Nephron (organoid): ENCODE results near the gene PAK1.

Experiments
- H3K27ac Mint-ChIP-seq, 3 experiments: 2 replicates each; pipeline ENCODE4 v1.8.0; 2020; ENCODE audit warnings: mixed read lengths in 3 of 3, mild to moderate bottlenecking in 2 of 3, moderate library complexity in 1 of 3
- H3K27me3 Mint-ChIP-seq: 2 replicates; pipeline ENCODE4 v1.8.0; 2021; ENCODE audit warnings: low read depth, mild to moderate bottlenecking, moderate library complexity, mixed read lengths
- H3K36me3 Mint-ChIP-seq: 2 replicates; pipeline ENCODE4 v1.8.0; 2020; ENCODE audit warnings: low read depth, mixed read lengths
- H3K4me1 Mint-ChIP-seq: 2 replicates; pipeline ENCODE4 v1.8.0; 2020; ENCODE audit warnings: mixed read lengths
- H3K4me3 Mint-ChIP-seq, 3 experiments: 2 replicates each; pipeline ENCODE4 v1.8.0; 2020; ENCODE audit warnings: mild to moderate bottlenecking in 3 of 3, mixed read lengths in 3 of 3, moderate library complexity in 2 of 3
- H3K9me3 Mint-ChIP-seq: 2 replicates; pipeline ENCODE4 v1.8.0; 2020; ENCODE audit warnings: mixed read lengths
- TF ChIP-seq, protein P1 (sequence below), 3 experiments: fragments of 200-600 bp; sonication (generic); IDR thresholded peaks; one replicate each; pipeline ENCODE4 v1.5.0; 2021; ENCODE audit warnings: antibody characterized with exemption in 3 of 3; ENCODE audit not compliant: unreplicated experiment in 3 of 3

Gene PAK1

DNA sequence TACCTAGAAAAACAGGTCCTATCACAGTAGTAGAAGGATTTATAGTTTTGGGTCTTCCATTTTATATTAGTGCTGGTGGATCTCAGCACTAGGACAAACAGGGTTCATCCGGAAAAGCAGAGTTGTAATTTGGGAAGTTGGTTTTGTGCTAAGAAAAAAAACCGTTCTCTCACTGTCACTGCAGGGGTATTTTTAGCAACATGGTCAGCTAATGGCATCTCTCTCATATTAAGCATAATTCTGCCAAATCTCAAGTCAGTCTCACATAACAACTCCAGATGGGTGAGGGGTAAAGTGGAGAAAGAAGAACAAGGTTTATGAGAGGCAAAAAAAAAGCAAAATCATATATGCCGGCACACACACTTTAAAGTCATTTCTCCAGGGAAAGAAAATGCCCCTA, 120.8 kb downstream of the PAK1 start:
- no peaks in the 10 kb centered on the region for H3K27me3 Mint-ChIP-seq
- H3K4me1 Mint-ChIP-seq = peaks cover 11% of the 10 kb centered on the region
- H3K27ac Mint-ChIP-seq = no peak overlapping the region
- peaks cover 20% of the 10 kb centered on the region for H3K36me3 Mint-ChIP-seq
- no peaks in the 10 kb centered on the region for H3K9me3 Mint-ChIP-seq
- TF ChIP-seq, protein P1, sequence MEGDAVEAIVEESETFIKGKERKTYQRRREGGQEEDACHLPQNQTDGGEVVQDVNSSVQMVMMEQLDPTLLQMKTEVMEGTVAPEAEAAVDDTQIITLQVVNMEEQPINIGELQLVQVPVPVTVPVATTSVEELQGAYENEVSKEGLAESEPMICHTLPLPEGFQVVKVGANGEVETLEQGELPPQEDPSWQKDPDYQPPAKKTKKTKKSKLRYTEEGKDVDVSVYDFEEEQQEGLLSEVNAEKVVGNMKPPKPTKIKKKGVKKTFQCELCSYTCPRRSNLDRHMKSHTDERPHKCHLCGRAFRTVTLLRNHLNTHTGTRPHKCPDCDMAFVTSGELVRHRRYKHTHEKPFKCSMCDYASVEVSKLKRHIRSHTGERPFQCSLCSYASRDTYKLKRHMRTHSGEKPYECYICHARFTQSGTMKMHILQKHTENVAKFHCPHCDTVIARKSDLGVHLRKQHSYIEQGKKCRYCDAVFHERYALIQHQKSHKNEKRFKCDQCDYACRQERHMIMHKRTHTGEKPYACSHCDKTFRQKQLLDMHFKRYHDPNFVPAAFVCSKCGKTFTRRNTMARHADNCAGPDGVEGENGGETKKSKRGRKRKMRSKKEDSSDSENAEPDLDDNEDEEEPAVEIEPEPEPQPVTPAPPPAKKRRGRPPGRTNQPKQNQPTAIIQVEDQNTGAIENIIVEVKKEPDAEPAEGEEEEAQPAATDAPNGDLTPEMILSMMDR (IDR thresholded peaks at IDR 0.05; ENCODE audit: unreplicated experiment in 3 of 3) = no peak
- no peak overlapping the region for H3K4me3 Mint-ChIP-seq

DNA sequence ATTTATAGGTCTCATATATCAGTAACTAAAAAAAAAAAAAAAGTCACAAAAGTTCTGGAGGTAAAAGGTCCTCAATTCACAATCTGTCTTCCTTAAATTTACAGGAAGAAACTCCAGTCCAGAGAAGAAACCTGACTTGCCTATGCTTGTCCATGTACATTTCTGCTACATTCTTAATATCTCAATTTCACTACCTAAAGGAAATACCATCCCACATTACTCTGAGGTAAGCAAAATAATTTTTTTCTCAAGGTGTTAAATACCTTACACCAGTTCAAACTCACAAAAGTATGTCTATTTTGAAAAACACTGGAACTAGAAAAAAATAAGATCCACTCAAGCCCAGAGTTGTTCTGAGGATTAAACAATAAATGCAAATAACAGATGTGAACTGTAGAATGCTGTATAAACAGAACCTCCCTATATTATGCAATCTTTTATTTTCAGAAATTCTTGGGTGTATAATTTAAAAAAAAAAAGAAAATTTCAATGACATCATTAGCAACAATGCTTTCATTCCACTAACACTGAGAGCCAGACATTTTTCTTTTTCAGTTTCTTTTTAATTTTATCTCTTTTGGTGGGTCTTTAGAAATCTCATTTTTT, 122.5 kb downstream of the PAK1 start:
- Mint-ChIP-seq H3K36me3 (peaks cover 29% of the 10 kb centered on the region), H3K27ac (no peak overlapping the region), H3K9me3 (no peaks in the 10 kb centered on the region)

GRCh38 chr11:77347948-77348347, 125.9 kb downstream of the PAK1 start:
- Mint-ChIP-seq H3K4me3 (no peak overlapping the region), H3K9me3 (no peaks in the 10 kb centered on the region), H3K27me3 (no peaks in the 10 kb centered on the region), H3K36me3 (peaks cover 48% of the 10 kb centered on the region), H3K27ac (no peak overlapping the region), H3K4me1 (peaks cover 25% of the 10 kb centered on the region)
- TF ChIP-seq, protein P1 (IDR thresholded peaks at IDR 0.05; ENCODE audit: unreplicated experiment in 3 of 3) = no peak

More for the DNA sequence above, 122.5 kb downstream of the PAK1 start:
- Mint-ChIP-seq H3K4me3 (no peak overlapping the region), H3K4me1 (peaks cover 21% of the 10 kb centered on the region), H3K27me3 (no peaks in the 10 kb centered on the region)
- TF ChIP-seq, protein P1 (IDR thresholded peaks at IDR 0.05; ENCODE audit: unreplicated experiment in 3 of 3) = no peak

DNA sequence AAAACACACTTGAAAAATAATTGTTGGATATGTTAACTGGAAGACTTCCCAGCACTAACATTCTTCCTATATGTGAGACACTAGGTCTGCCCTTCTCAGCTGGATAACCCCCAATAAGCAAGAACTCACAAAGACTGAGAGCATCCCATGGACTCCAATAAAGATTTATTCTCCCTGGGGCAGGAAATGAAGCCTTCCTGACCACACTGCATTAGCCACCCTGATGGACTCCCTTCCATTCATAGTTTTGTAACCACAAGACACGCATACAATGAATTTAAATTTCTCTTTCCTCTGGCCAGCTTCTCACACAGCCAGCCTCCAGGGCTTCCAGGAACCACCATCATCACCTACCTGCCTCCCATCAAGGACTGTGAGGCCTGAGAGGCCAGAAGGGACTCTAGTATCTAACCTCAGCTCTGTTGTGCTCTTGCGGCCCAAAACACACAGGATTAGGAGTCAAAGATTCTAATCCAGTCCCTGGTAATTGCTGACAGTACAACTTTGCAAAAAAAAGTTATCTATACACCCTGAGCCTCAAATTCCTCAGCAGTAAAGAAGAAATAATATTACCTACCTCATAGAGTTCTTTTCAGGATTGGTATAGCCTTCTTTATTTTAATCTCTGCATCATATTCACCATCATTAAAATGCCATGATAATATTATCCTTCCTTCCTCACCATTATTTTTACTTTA, 126.8 kb downstream of the PAK1 start:
- no peaks in the 10 kb centered on the region for H3K9me3 Mint-ChIP-seq
- peaks cover 23% of the 10 kb centered on the region for H3K4me1 Mint-ChIP-seq
- no peaks in the 10 kb centered on the region for H3K27me3 Mint-ChIP-seq
- TF ChIP-seq, protein P1 (IDR thresholded peaks at IDR 0.05; ENCODE audit: unreplicated experiment in 3 of 3) = no peak
- no peak overlapping the region for H3K4me3 Mint-ChIP-seq
- H3K27ac Mint-ChIP-seq = no peak overlapping the region
- H3K36me3 Mint-ChIP-seq = peaks cover 53% of the 10 kb centered on the region

DNA sequence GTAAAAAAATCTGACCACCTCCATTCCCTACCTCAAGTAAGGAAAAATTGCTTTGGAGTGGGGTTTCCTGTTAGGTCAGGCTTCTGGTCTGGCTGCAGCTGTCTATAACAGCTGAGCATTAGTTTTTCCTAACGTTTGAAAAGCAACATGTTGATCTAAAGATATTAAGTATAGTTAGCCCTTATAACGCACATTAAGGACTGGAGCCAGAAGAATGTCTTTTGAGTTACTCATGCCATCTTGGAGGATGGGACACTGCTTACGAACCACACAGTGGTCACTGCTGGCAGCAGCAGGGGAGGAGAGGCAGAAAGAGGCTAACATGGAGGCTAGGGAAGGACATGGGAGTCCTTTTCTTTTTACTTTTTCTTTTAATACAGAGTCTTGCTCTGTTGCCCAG, 128.3 kb downstream of the PAK1 start:
- H3K9me3 Mint-ChIP-seq = no peaks in the 10 kb centered on the region

More for the DNA sequence above, 128.3 kb downstream of the PAK1 start:
- Mint-ChIP-seq H3K4me1 (peaks cover 20% of the 10 kb centered on the region), H3K27me3 (no peaks in the 10 kb centered on the region), H3K36me3 (peaks cover 64% of the 10 kb centered on the region), H3K4me3 (no peak overlapping the region), H3K27ac (no peak overlapping the region)
- TF ChIP-seq, protein P1 (IDR thresholded peaks at IDR 0.05; ENCODE audit: unreplicated experiment in 3 of 3) = no peak
